KOPT-K1 (cell line): Measurements from ENCODE around the gene NACC2.
A peak's percentile ranks its signal among the peaks of the same experiment; 100 is the strongest.

Experiments
- H3K27ac ChIP-seq: fragments of 200-600 bp; sonication (generic); 2 replicates; pipeline ENCODE4 v1.5.1; 2016; ENCODE audit warnings: antibody characterized with exemption, mild to moderate bottlenecking, low read depth, low read length; ENCODE audit not compliant: poor library complexity, severe bottlenecking
- H3K36me3 ChIP-seq: fragments of 200-600 bp; sonication (generic); 2 replicates; pipeline ENCODE4 v1.5.1; 2017; ENCODE audit warnings: antibody characterized with exemption, mild to moderate bottlenecking, low read length, moderate library complexity; ENCODE audit not compliant: insufficient read depth
- H3K9me3 ChIP-seq: fragments of 200-600 bp; sonication (generic); 2 replicates; pipeline ENCODE4 v1.5.1; 2017; ENCODE audit warnings: antibody characterized with exemption, low read length, mild to moderate bottlenecking; ENCODE audit not compliant: insufficient read depth, poor library complexity, severe bottlenecking

Gene NACC2

DNA sequence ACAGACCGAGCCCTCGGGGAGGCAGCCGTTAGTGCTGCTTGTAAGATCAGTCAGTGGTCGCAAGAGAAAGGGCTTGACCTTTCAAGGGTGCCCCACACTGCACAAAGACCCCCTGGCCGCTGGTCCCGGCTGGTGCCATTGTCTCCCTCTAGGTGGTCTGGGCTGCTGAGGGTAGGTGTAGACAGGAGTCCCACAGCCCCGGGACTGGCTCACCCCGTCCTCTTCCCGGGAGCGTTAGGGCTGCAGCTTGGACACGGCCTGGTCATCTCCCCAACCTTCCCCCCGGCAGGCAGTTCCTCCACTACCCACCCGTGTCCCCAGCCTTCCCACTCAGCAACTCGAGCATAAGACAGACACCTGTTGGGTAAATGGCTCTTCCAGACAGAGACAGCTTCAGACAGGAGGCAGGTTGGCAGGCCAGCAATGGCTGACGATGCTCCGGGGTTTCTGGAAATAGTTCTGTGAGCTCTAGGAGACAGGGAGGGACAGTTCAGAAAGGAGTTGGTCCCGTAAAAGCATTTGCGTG is 38.9 kb upstream of the NACC2 start:
- no peaks in the 10 kb centered on the region for H3K36me3 ChIP-seq
- H3K9me3 ChIP-seq = no peaks in the 10 kb centered on the region
- H3K27ac ChIP-seq = no peak overlapping the region

DNA sequence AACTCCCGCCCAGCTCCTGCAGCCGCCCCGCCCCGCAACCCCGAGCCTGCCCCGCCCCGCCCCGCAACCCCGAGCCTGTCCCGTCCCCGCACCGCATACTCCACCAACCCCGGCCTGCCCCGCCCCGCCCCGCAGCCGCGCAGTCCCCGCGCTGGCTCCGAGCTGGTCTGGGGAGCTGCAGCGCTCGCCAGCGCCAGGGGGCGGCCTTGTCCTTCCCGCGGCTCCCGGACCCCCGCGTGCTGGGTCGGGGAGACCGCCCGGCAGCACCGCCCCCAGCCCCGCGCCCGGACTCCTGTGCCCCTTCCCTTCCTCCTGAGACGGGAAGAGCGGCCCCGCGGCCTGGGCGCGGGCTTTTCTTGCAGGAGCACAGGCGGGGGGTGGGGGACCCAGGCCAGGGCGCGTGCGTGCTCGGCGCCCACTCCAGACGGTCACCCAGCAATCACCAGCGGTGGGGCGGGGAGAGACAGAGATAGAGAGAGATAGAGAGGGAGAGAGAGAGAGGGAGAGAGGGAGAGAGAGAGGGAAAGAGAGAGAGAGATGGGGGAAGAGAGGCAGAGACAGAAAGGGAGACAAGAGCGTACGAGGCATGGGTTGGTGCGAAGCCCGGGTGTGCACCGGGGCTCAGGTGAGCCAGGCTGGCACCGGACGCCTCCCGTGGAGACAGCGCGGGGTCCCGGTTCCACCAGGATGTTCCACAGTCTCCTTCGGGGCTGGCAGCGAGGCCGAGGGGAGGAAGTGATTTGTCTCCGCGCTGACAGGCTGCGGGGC is 38.3 kb upstream of the NACC2 start:
- Histone ChIP-seq H3K27ac (no peak overlapping the region), H3K9me3 (no peaks in the 10 kb centered on the region), H3K36me3 (no peaks in the 10 kb centered on the region)

GRCh38 chr9:136132512-136133050 is 37.5 kb upstream of the NACC2 start:
- Histone ChIP-seq H3K9me3 (no peaks in the 10 kb centered on the region), H3K27ac (no peak overlapping the region), H3K36me3 (no peaks in the 10 kb centered on the region)

- no peak overlapping the region for H3K27ac ChIP-seq
- H3K9me3 ChIP-seq = no peaks in the 10 kb centered on the region
- no peaks in the 10 kb centered on the region for H3K36me3 ChIP-seq
Measured at GRCh38 chr9:136131629-136132511, 36.8 kb upstream of the NACC2 start.

GRCh38 chr9:136129176-136129575 is 34.1 kb upstream of the NACC2 start:
- no peaks in the 10 kb centered on the region for H3K36me3 ChIP-seq
- H3K27ac ChIP-seq = no peak overlapping the region
- H3K9me3 ChIP-seq = no peaks in the 10 kb centered on the region

- Histone ChIP-seq H3K9me3 (no peaks in the 10 kb centered on the region), H3K27ac (no peak overlapping the region), H3K36me3 (no peaks in the 10 kb centered on the region)
Measured at GRCh38 chr9:136128436-136128835, 33.3 kb upstream of the NACC2 start.

DNA sequence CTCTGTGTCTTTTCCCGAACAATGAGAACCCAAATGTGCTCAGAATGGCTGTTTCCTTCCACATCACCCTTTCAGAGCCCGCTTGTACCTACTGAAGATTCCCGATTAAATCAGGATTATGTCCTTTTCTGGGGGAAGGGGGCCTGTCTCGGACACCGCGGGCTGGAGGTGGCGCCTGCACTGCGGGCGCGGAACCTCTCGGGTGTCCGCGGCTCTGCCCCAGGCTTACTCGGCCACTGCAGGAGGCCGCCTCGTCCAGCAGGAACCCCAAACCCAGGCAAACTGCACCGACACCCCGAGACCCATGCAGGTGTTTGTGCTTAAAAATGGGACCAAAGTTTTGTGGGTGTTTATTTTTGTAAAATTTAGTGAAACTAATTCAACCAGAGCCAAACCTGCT is 32.2 kb upstream of the NACC2 start:
- no peaks in the 10 kb centered on the region for H3K9me3 ChIP-seq
- H3K27ac ChIP-seq = no peak overlapping the region
- H3K36me3 ChIP-seq = no peaks in the 10 kb centered on the region

- Histone ChIP-seq H3K27ac (no peak overlapping the region), H3K36me3 (no peaks in the 10 kb centered on the region), H3K9me3 (no peaks in the 10 kb centered on the region)
Measured at GRCh38 chr9:136124976-136125692, 30.0 kb upstream of the NACC2 start.

DNA sequence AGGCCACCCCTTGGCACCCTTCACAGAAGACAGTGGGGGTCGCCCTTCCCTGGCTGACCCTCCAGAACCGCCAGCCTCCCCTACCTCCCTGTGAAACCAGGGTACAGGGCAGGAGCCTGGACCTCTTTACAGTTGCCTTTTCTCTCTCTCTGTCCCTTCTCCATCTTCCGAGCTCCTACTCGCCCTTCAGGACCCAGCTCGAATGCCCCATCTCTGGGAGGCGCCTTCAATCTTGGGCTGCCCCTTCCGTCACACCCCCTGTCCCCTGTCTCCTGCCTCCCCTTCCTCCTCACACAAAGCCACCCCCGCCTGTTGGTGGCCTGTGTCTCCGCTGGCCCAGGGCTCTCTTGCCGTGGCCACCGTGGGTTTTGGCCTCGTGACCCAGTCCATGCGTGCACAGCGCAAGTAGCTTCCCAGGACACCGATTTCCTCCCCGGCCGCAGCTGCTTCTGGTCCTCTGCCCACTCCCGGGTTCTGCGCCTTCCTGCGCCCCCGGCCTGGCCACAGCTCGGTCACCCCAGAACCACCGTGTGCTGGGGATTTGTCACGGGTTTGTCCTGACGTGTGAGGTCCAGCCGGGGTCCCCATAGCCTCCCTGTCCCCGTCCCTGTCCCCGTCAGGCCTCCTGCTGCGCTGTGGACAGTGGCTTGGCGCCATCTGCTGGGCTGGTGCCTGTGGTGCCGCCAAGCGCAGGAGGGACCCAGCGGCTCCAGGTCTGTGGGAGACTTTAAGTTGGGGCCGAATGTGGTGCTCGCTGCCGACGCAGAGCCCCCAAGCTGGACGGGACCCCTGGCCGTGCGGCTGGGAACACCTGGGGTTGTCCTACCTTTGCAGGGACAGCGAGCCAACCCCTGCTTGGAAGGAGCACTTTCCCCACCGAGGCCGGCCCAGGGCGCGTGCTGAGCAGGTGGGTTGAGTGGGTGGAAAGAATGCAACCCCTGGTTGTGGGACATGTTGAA is 27.6 kb upstream of the NACC2 start:
- Histone ChIP-seq H3K36me3 (no peaks in the 10 kb centered on the region), H3K27ac (no peak overlapping the region), H3K9me3 (no peaks in the 10 kb centered on the region)

GRCh38 chr9:136121801-136122200 is 26.7 kb upstream of the NACC2 start:
- H3K36me3 ChIP-seq = no peaks in the 10 kb centered on the region
- H3K27ac ChIP-seq = no peak overlapping the region
- no peaks in the 10 kb centered on the region for H3K9me3 ChIP-seq

DNA sequence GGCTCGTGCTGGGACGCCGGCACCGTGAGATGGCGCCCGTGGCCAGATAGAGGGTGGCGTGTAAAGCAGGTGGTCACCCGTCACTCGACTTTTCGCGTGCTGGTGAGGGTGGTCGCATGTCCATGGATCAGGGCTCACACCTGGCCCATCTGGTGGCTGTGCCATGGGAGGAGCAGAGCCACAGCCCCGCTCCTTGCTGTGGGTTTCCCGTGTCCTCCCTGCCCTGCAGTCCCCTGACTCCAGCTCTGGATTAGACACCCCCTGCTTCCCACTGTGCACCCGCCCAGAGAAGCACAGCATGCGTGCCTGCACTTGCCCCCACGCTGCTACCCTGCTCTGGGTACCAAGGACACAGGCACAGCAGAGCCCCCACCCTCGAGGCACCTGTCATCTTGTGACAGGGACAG is 25.4 kb upstream of the NACC2 start:
- Histone ChIP-seq H3K9me3 (no peaks in the 10 kb centered on the region), H3K36me3 (peaks cover 13% of the 10 kb centered on the region; the same call in 1 of the 2 replicates), H3K27ac (no peak overlapping the region)

- peak overlapping the region; percentile 87 for H3K27ac ChIP-seq
Measured at GRCh38 chr9:136119883-136120393, 24.8 kb upstream of the NACC2 start.

DNA sequence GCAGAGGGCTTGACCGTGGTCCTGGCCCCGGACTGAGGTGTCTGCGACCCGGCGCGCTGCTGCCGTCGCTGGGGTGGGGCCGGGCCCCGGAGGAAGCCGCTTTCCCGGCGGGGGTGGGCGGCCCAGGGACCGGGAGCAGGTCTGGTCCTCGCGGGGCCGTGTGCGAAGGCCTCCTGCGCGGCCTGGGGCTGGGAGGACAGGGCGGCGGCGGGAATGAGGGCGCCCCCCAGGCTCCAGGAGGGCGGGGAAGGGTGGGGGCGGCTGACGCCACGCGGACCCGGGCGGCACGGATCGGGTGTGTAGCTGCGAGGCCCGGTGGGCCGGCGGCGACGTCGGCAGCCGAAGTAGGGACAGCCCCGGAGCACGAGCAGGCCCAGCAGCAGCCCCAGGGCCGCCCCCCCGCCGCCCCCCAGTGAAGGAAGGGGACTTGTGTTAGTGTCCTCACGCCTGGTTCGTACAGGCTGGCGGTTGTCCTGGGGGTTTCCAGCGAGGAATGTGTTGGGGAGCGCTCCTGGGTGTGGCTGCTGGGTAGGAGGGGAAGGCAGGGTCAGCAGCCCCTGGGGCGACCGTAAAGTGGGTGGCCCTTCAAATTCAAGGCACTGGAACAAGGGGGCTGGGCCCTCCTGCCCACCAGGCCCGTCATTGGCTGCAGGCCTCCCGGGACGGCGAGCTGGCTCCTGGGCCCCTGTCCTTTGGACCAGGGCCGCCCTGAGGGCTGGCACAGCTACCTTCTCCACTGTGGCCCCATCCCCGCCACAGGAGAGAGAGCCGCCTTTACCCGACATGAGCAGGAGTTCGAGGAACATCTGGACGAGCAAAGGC is 24.2 kb upstream of the NACC2 start:
- H3K27ac ChIP-seq = peak overlapping the region; percentile 87
- H3K36me3 ChIP-seq = peaks cover 25% of the 10 kb centered on the region; the same call in 1 of the 2 replicates
- no peaks in the 10 kb centered on the region for H3K9me3 ChIP-seq

More at GRCh38 chr9:136119883-136120393, 24.8 kb upstream of the NACC2 start:
- Histone ChIP-seq H3K36me3 (peaks cover 18% of the 10 kb centered on the region; the same call in 1 of the 2 replicates), H3K9me3 (no peaks in the 10 kb centered on the region)
